ENCODE measurements around the gene CDH13.

CDH13 gene

GRCh38 chr16:82834151-82834815, 207.5 kb downstream of the CDH13 start:
- DNase-seq (ENCODE audit: low read depth in 3 of 3, low spot score in 1 of 3) = no peak

- DNase-seq (ENCODE audit: low read depth in 3 of 3, low spot score in 1 of 3) = no peak
Observed at GRCh38 chr16:82835487-82836155, 208.9 kb downstream of the CDH13 start.

DNA sequence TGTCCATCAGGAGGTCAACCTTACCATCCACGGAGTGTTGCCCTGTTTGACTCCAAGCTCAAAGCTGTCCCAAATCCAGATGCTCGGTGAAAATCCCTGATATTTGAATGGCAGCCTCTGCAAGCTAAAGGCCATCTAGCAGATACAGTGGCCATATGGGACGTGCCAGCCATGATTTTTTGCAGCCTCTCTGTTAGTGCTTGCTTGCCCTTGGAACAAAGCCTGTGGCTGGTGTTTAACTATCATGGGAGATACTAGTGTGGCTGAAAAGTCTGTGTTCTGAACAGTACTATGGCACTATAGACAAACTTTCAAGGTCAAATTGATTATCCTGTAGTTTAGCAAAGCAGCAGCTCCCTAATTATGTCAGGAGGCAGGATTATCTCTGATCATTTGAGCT, 214.3 kb downstream of the CDH13 start:
- no peak for DNase-seq (ENCODE audit: low read depth in 3 of 3, low spot score in 1 of 3)

DNA sequence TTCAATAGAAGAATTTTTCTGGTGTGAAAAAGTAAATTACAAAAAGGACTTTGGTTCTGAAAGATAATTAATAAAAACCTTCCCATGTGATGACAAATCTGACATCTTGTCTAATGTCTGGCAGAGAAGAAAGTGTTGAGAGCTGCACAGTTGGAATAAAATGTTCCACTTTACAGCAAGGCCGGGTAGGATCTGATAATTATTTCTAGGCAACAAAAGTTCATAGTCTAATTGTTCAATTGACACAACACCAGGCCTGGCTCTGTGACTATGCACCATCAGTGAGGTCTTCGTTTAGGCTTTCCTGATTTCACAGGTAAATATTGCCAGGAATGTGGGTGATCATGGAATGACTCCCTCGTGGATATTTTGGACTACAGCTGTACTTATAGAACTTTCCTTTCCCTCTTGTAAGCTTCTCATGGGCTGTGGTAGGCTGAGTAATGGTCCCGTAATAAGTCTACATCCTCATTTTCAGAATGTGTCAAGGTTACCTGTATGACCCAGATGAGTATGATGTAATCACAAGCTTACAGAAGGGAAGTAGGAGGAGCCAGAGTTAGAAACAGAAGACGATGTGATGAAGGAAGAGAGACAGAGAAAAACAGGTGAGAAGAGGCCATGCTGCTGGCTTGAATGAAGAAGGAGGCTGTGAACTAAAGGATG, 217.0 kb downstream of the CDH13 start:
- DNase-seq (ENCODE audit: low read depth in 3 of 3, low spot score in 1 of 3) = no peak

DNA sequence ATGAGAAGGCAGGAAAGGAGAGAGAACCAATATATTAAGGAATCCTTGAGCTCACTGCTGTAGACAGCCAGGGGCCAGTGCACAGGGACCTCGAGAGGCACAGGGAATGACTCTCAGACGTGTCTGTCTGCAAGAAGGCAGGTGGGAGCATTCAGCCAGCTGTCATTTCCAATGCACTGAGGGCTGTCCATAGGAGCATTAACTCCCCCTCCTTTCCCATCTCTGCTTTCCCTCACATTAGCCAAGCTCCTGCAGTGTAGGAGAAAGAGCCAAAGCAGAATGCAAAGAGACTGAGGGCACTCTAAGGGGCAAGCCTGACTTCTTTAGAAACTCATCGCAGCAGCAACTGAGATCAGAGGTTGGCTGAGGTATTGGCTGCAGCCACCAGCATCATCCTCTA, 218.3 kb downstream of the CDH13 start:
- no peak for DNase-seq (ENCODE audit: low read depth in 3 of 3, low spot score in 1 of 3)

DNA sequence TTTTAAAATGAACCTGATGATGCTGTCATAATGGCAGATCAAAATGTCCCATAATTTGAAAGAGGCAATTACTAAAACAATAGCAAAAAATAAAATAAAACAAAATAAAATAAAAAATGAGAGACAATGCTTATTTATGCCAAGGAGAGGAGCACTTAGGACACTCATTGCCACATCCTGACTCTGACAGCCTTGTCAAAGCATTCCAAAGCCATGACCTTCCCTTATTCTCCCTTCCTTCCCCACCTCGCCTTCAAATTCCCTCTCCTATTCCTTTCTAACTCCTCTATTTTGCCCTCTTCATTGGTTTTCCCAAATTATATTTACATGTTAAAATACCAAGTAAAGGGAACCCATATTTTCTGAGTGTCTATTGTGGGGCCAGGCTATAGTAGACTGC, 220.0 kb downstream of the CDH13 start:
- DNase-seq (ENCODE audit: low read depth in 3 of 3, low spot score in 1 of 3) = no peak

DNA sequence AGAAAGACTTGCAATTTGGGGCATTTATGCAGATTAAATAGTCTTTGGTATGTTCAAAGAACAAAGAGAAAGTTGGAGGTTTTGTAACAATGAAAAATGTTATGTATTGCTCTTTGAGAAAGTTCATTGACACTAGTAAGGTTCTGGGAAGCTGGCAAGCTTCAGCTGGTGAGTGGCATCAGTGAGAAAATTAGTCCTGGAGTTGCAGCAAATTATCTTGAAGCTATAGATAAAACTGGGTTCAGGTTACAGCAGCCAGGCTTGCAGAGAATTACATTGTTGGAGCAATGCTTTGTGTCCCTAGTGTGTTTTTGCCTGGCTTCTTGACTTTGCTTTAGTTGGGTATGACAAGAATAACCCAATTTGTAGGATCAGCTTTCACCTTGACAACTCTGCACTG, 221.2 kb downstream of the CDH13 start:
- DNase-seq (ENCODE audit: low read depth in 3 of 3, low spot score in 1 of 3) = no peak

GRCh38 chr16:82852388-82853008, 225.7 kb downstream of the CDH13 start:
- DNase-seq (ENCODE audit: low read depth in 3 of 3, low spot score in 1 of 3) = no peak

DNA sequence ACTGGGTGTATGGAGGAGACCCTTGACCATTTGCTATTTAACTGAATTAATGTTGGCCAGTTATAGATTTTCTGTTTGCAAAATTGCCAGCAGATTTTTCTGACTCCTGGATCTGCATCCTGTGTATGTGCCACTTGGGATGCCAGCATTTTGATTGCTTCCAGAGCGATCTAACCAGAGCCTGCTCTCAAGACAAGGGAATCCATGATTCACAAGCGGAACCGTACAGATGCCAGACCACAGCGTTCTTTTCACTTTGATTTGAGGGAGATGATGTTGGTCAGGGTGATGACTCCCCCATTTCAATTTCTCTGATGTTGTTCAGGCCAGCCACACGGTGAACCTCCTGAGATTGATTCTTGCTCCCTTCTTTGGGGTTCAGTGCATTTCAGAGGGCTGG, 228.7 kb downstream of the CDH13 start:
- no peak for DNase-seq (ENCODE audit: low read depth in 3 of 3, low spot score in 1 of 3)

- DNase-seq (ENCODE audit: low read depth in 3 of 3, low spot score in 1 of 3) = no peak
Observed at GRCh38 chr16:82857693-82858365, 231.1 kb downstream of the CDH13 start.

- DNase-seq (ENCODE audit: low read depth in 3 of 3, low spot score in 1 of 3) = no peak
Observed at GRCh38 chr16:82859662-82860061, 232.9 kb downstream of the CDH13 start.

DNA sequence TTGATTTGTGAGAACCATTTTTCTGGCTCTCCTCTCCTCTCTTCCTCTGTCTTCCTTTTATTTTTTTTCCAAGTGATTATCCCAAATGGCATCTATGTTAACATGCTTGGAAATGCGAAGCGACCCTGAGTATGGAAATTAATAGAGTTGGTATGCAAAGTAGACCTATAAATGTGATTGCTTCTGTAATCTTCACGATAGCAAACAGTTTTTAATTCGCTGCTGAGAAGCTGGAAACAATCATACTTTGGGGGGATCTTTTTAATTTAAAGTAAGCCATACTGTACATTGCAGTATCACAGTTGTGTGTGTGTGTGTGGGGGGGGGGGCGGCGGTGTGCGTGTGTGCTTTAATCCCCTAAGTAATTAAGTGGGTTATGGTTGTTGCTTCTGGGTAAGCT, 233.3 kb downstream of the CDH13 start:
- no peak for DNase-seq (ENCODE audit: low read depth in 3 of 3, low spot score in 1 of 3)

GRCh38 chr16:82862057-82862456, 235.3 kb downstream of the CDH13 start:
- no peak for DNase-seq (ENCODE audit: low read depth in 3 of 3, low spot score in 1 of 3)

DNA sequence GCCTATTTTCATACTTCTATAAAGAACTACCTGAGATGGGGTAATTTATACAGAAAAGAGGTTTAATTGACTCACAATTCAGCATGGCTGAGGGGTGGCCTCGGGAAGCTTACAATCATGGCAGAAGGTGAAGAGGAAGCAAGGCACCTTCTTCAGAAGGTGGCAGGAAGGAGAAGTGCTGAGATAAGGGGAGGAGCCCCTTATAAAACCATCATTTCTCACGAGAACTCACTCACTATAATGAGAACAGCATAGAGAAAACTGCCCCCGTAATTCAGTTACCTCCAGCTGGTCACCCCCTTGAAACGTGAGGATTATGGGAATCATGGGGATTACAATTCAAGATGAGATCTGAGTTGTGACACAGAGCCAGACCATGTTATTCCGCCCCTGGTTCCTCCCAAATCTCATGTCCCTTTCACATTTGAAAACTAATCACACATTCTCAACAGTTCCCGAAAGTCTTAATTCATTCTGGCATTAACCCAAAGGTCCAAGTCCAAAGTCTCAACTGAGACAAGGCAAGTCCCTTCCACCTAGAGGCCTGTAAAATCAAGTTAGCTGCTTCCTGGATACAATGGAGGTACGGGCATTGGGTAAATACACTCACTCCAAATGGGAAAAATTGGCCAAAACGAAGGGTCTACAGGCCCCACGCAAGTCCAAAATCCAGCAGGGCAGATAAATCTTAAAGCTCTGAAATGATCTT, 237.7 kb downstream of the CDH13 start:
- no peak for DNase-seq (ENCODE audit: low read depth in 3 of 3, low spot score in 1 of 3)

DNA sequence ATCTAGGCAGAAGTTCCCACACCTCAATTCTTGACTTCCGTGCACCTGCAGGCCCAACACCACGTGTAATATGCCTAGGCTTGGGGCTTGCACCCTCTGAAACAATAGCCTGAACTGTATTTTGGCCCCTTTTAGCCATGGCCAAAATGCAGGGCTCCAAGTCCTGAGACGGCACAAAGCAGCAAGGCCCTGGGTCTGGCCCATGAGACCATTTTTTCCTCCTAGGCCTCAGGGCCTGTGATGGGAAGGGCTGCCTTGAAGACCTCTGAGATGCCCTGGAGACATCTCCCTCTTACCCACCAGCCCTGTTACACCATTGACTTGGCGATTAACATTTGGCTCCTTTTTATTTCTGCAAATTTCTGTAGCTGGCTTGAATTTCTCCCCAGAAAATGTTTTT, 238.6 kb downstream of the CDH13 start:
- no peak for DNase-seq (ENCODE audit: low read depth in 3 of 3, low spot score in 1 of 3)

- no peak for DNase-seq (ENCODE audit: low read depth in 3 of 3, low spot score in 1 of 3)
Observed at GRCh38 chr16:82867485-82867884, 240.7 kb downstream of the CDH13 start.

GRCh38 chr16:82874271-82874670, 247.5 kb downstream of the CDH13 start:
- DNase-seq (ENCODE audit: low read depth in 3 of 3, low spot score in 1 of 3) = no peak

DNA sequence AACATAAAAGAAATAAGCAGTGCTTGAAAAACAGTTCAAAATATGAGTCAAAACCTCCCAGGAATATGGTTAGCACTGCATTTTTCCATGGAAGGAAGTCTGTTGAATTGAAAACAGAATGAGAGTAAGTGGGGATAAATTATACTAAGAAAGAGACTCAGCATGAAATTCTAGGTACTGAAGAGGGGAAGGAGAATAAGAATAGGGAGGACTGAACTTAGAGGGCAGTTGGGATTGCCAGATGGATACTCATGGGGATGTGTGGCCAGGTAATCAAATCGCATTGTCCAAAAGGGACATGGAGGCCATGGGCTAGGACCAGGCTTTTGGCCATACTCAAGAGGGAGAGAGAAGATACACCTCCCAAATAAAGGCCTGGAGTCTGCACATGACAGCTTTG, 247.9 kb downstream of the CDH13 start:
- DNase-seq (ENCODE audit: low read depth in 3 of 3, low spot score in 1 of 3) = no peak

GRCh38 chr16:82876951-82877350, 250.2 kb downstream of the CDH13 start:
- no peak for DNase-seq (ENCODE audit: low read depth in 3 of 3, low spot score in 1 of 3)

- DNase-seq (ENCODE audit: low read depth in 3 of 3, low spot score in 1 of 3) = no peak
Observed at GRCh38 chr16:82878466-82878865, 251.7 kb downstream of the CDH13 start.

- DNase-seq (ENCODE audit: low read depth in 3 of 3, low spot score in 1 of 3) = no peak
Observed at GRCh38 chr16:82880346-82880745, 253.6 kb downstream of the CDH13 start.
